Measurements from ENCODE around the gene KCNF1.
"Not testable (repeated sequence)": the region's sequence is repeated elsewhere in the genome, so short reads cannot be mapped to it uniquely, and the experiment has no call there.

KCNF1 gene

GRCh38 chr2:10948606-10949230 lies 37.0 kb downstream of the KCNF1 start:
- no peak for DNase-seq

- DNase-seq, result no peak
These were observed 38.1 kb downstream of the KCNF1 start for GRCh38 chr2:10949835-10950234.

- DNase-seq, result no peak
These were observed 40.1 kb downstream of the KCNF1 start for GRCh38 chr2:10951558-10952414.

GRCh38 chr2:10954416-10954815 lies 42.7 kb downstream of the KCNF1 start:
- DNase-seq, result no peak

GRCh38 chr2:10954856-10955818 lies 43.4 kb downstream of the KCNF1 start:
- no peak for DNase-seq

GRCh38 chr2:10956006-10956790 lies 44.5 kb downstream of the KCNF1 start:
- DNase-seq, result no peak

- DNase-seq, result no peak
These were observed 45.7 kb downstream of the KCNF1 start for GRCh38 chr2:10957391-10957790.

- DNase-seq, result not testable (repeated sequence)
These were observed 46.7 kb downstream of the KCNF1 start for GRCh38 chr2:10958452-10958851.

- no peak for DNase-seq
These were observed 49.1 kb downstream of the KCNF1 start for GRCh38 chr2:10960606-10961489.

GRCh38 chr2:10961490-10961875 lies 49.7 kb downstream of the KCNF1 start:
- no peak for DNase-seq

GRCh38 chr2:10962004-10962403 lies 50.3 kb downstream of the KCNF1 start:
- DNase-seq, result no peak

GRCh38 chr2:10963155-10963554 lies 51.4 kb downstream of the KCNF1 start:
- no peak for DNase-seq

Measured in NCI-H1436 (cell line).